IMR-90 (cell line): ENCODE results near the gene GTSE1. TPM values are rescaled to one million over a fixed set of nuclear protein-coding genes. Genes with fewer than 3 reads are reported as not detected.

Source experiments
- ATAC-seq: fragments of 200-7000 bp; cut with Tn5 transposase; 2 replicates; pipeline ENCODE4 v1.9.1; 2020; ENCODE audit warnings: low read depth, mild to moderate bottlenecking, moderate library complexity
- BruUV-seq: library from RNA; stranded (reverse); fragments of 400-500 nt; replicated peaks from 2 replicates; lab custom pipeline; 2021; lab: Mats Ljungman, UMichigan
- CTCF ChIA-PET: fragments of 300-600 bp; formaldehyde crosslinking; extraction: SDS; loops from one replicate; lab custom pipeline; 2021; ENCODE audit warnings: antibody characterized with exemption; lab: Yijun Ruan, JAX
- POLR2A ChIA-PET: fragments of 300-600 bp; sonication (Branson Sonifier 250); formaldehyde crosslinking; loops from one replicate; lab custom pipeline; 2022; ENCODE audit warnings: antibody characterized with exemption; ENCODE audit not compliant: unreplicated experiment; lab: Charles Lee
- DNase-seq: peaks from one replicate; pipeline ENCODE4 v3.0.0; 2013
- H2AFZ ChIP-seq: replicated peaks from 2 replicates; pipeline ENCODE3; 2013; ENCODE audit warnings: low read length, mild to moderate bottlenecking; ENCODE audit not compliant: poor library complexity
- H2AK5ac ChIP-seq: 2 replicates; pipeline ENCODE4 v1.6.1; 2013; ENCODE audit warnings: low read depth, low read length, inconsistent platforms
- H2AK9ac ChIP-seq: replicated peaks from 2 replicates; pipeline ENCODE3; 2013; ENCODE audit warnings: mild to moderate bottlenecking, low read depth, low read length, moderate library complexity; ENCODE audit not compliant: poor library complexity
- H2BK120ac ChIP-seq: 2 replicates; pipeline ENCODE4 v1.6.1; 2013; ENCODE audit warnings: low read depth, low read length, inconsistent platforms
- H2BK15ac ChIP-seq: 3 replicates; pipeline ENCODE4 v1.6.1; 2013; ENCODE audit warnings: low read depth, low read length, inconsistent platforms
- H2BK20ac ChIP-seq: 2 replicates; pipeline ENCODE4 v1.6.1; 2013; ENCODE audit warnings: low read depth, mild to moderate bottlenecking, inconsistent platforms, low read length, moderate library complexity
- H2BK5ac ChIP-seq: 2 replicates; pipeline ENCODE4 v1.6.1; 2013; ENCODE audit warnings: mild to moderate bottlenecking, low read depth, low read length, inconsistent platforms; ENCODE audit not compliant: poor library complexity, severe bottlenecking
- H3K14ac ChIP-seq: replicated peaks from 2 replicates; pipeline ENCODE4 v1.6.1; 2013; ENCODE audit warnings: low read depth, low read length, inconsistent platforms
- H3K18ac ChIP-seq: 2 replicates; pipeline ENCODE4 v1.6.1; 2013; ENCODE audit warnings: low read depth, low read length, control low read depth
- H3K23ac ChIP-seq: 2 replicates; pipeline ENCODE4 v1.6.1; 2013; ENCODE audit warnings: low read depth, low read length, inconsistent platforms
- H3K27ac ChIP-seq: 2 replicates; pipeline ENCODE4 v1.5.1; 2013; ENCODE audit warnings: mild to moderate bottlenecking, control low read depth, low read length; ENCODE audit not compliant: insufficient read depth
- H3K27me3 ChIP-seq: 2 replicates; pipeline ENCODE4 v1.6.1; 2013; ENCODE audit warnings: low read length; ENCODE audit not compliant: control insufficient read depth, insufficient read depth
- H3K36me3 ChIP-seq: 2 replicates; pipeline ENCODE4 v1.6.1; 2013; ENCODE audit warnings: low read length, mixed read lengths; ENCODE audit not compliant: control insufficient read depth, insufficient read depth
- H3K4ac ChIP-seq: 2 replicates; pipeline ENCODE4 v1.6.1; 2013; ENCODE audit warnings: low read depth, low read length, inconsistent platforms
- H3K4me1 ChIP-seq: 2 replicates; pipeline ENCODE4 v1.6.1; 2013; ENCODE audit warnings: low read length, mixed read lengths; ENCODE audit not compliant: control insufficient read depth, insufficient read depth
- H3K4me2 ChIP-seq: 2 replicates; pipeline ENCODE4 v1.6.1; 2013; ENCODE audit warnings: low read depth, mild to moderate bottlenecking, control low read depth, low read length, moderate library complexity
- H3K4me3 ChIP-seq: 2 replicates; pipeline ENCODE4 v1.5.1; 2013; ENCODE audit warnings: low read depth, mild to moderate bottlenecking, control low read depth, low read length, moderate library complexity; ENCODE audit not compliant: insufficient read depth
- H3K56ac ChIP-seq: 2 replicates; pipeline ENCODE4 v1.6.1; 2013; ENCODE audit warnings: low read length, inconsistent platforms; ENCODE audit not compliant: insufficient read depth; ENCODE audit errors: extremely low read depth
- H3K79me1 ChIP-seq, 2 experiments: 2 replicates each; pipeline ENCODE4 v1.6.1; 2013; ENCODE audit warnings: low read length in 2 of 2, inconsistent platforms in 1 of 2, low read depth in 1 of 2
- H3K9ac ChIP-seq: 2 replicates; pipeline ENCODE4 v1.6.1; 2013; ENCODE audit warnings: low read depth, low read length, control low read depth
- H3K9me1 ChIP-seq: 2 replicates; pipeline ENCODE4 v1.6.1; 2013; ENCODE audit warnings: low read length, inconsistent platforms; ENCODE audit not compliant: insufficient read depth
- H3K9me3 ChIP-seq: 2 replicates; pipeline ENCODE4 v1.6.1; 2013; ENCODE audit warnings: low read length; ENCODE audit not compliant: control insufficient read depth, insufficient read depth
- H4K20me1 ChIP-seq: 2 replicates; pipeline ENCODE4 v1.6.1; 2013; ENCODE audit warnings: low read length, inconsistent platforms; ENCODE audit not compliant: insufficient read depth
- H4K5ac ChIP-seq: 2 replicates; pipeline ENCODE4 v1.6.1; 2013; ENCODE audit warnings: mild to moderate bottlenecking, low read depth, low read length, control low read depth
- H4K8ac ChIP-seq, 2 experiments: 2 replicates each; pipeline ENCODE4 v1.6.1; 2013; ENCODE audit warnings: low read depth in 2 of 2, low read length in 2 of 2, control low read depth in 1 of 2, inconsistent platforms in 1 of 2
- H4K91ac ChIP-seq: 2 replicates; pipeline ENCODE4 v1.6.1; 2013; ENCODE audit warnings: low read depth, low read length, inconsistent platforms; ENCODE audit not compliant: insufficient read depth
- CEBPB ChIP-seq: IDR thresholded peaks from 2 replicates; pipeline ENCODE4 v1.6.1; 2012; ENCODE audit warnings: low read depth, low read length, improper control_type of control experiment
- CHD1 ChIP-seq: IDR thresholded peaks from 2 replicates; pipeline ENCODE4 v1.6.1; 2012; ENCODE audit warnings: low read depth, low read length, improper control_type of control experiment
- FOS ChIP-seq: fragments of 150-350 bp; IDR thresholded peaks from 2 replicates; pipeline ENCODE4 v1.6.1; 2016; ENCODE audit warnings: low read depth, low read length
- MAFK ChIP-seq: IDR thresholded peaks from 2 replicates; pipeline ENCODE4 v1.6.1; 2012; ENCODE audit warnings: low read depth, low read length, improper control_type of control experiment
- MAZ ChIP-seq: IDR thresholded peaks from 2 replicates; pipeline ENCODE4 v1.6.1; 2012; ENCODE audit warnings: low read depth, mild to moderate bottlenecking, low read length, improper control_type of control experiment, moderate library complexity, borderline replicate concordance
- NFE2L2 ChIP-seq: fragments of 150-350 bp; IDR thresholded peaks from 2 replicates; pipeline ENCODE4 v1.6.1; 2016; ENCODE audit warnings: low read depth, mild to moderate bottlenecking, low read length
- POLR2A ChIP-seq: IDR thresholded peaks from 2 replicates; pipeline ENCODE4 v1.6.1; 2012; ENCODE audit warnings: mild to moderate bottlenecking, low read depth, low read length
- RAD21 ChIP-seq: IDR thresholded peaks from 2 replicates; pipeline ENCODE4 v1.6.1; 2012; ENCODE audit warnings: low read length, improper control_type of control experiment
- RFX5 ChIP-seq: IDR thresholded peaks from 2 replicates; pipeline ENCODE4 v1.8.0; 2012; ENCODE audit warnings: low read depth, mild to moderate bottlenecking, low read length, moderate library complexity
- SMC3 ChIP-seq: fragments of 150-350 bp; IDR thresholded peaks from 2 replicates; pipeline ENCODE4 v1.6.1; 2016; ENCODE audit warnings: low read depth, mild to moderate bottlenecking, antibody characterized with exemption, low read length, moderate library complexity
- WGBS, 2 experiments: methylation state at CpG; one replicate each; pipeline versions ENCODE4 v1.1.5 to v1.1.7; 2013; ENCODE audit warnings: missing lambda C conversion rate in 2 of 2; ENCODE audit not compliant: insufficient read length in 1 of 2; ENCODE audit errors: extremely low coverage in 2 of 2; 5-methylcytosine and 5-hydroxymethylcytosine counted together
- dilution Hi-C: fragments of 300-500 bp; cut with HindIII; formaldehyde crosslinking; loops from one replicate; pipeline ENCODE4 v1.14.3; 2018; ENCODE audit warnings: low sequenced_read_pairs; ENCODE audit not compliant: unreplicated experiment
- in situ Hi-C: fragments of 300-500 bp; cut with MboI; formaldehyde crosslinking; loops from 3 replicates; pipeline ENCODE4 v1.14.3; 2019; ENCODE audit warnings: low sequenced_read_pairs, inconsistent platforms, mixed read lengths
- intact Hi-C: fragments of 100-400 bp; cut with micrococcal nuclease; formaldehyde crosslinking; loops from 2 replicates; pipeline ENCODE4 v1.10.0; 2022
- polyA plus RNA-seq, 3 experiments: library from polyadenylated mRNA; depleted of rRNA; stranded (reverse); fragments of >200 nt; gene quantifications; 2 replicates each; pipeline ENCODE4 v1.2.3, GENCODE V29; 2012; ENCODE audit warnings: low replicate concordance in 1 of 3
- total RNA-seq: library from RNA; depleted of rRNA; stranded (reverse); fragments of >200 nt; gene quantifications from 2 replicates; pipeline ENCODE4 v1.2.3, GENCODE V29; 2012
- TF ChIP-seq, protein P1 (sequence below): fragments of 150-350 bp; IDR thresholded peaks from 2 replicates; pipeline ENCODE4 v1.6.1; 2017; ENCODE audit warnings: mild to moderate bottlenecking, antibody characterized with exemption, low read length, low read depth
- TF ChIP-seq, protein P2 (sequence below): conservative IDR thresholded peaks from 2 replicates; pipeline ENCODE4 v1.5.1; 2012; ENCODE audit warnings: mild to moderate bottlenecking, low read depth, low read length, improper control_type of control experiment
- TF ChIP-seq, protein P3 (sequence below): fragments of 150-350 bp; IDR thresholded peaks from 2 replicates; pipeline ENCODE4 v1.6.1; 2016; ENCODE audit warnings: low read depth, mild to moderate bottlenecking, low read length, moderate library complexity, borderline replicate concordance

The GTSE1 gene
- total and polyA plus RNA-seq, 2 of the 4 experiments (the other 2 are of a cell fraction), result 5.9 to 17.1 TPM

DNA sequence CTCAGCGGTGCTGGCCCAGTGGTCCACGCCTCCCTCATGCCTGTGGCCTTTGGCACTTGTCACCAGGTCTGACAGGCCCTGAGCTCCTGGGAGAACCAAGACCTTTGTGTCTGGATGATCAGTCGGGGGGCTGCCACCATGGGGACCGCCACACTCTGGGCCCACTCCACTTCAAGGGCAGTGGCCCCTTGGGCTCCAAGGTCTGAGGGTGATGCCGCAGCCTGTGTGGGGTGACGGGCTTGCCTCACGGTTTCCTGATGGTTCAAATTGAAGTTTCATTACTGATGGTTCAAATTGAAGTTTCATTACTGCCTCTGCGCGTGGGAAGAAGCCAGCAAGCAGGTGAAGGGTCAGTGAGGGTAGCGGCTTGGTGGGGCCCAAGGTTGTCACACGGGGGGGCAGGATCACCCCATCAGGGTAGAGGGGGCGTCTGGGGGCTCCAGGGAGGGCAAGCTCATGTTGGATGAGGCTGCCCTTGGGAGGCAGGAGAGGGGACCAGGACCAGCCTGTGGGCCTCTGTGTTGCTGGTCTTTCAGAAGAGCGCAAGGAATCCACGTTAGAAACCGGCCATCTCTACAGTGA, 66.4 kb downstream of the GTSE1 start:
- H3K14ac ChIP-seq, result no peak overlapping the region
- H2BK15ac ChIP-seq, result no peak overlapping the region
- H3K4me3 ChIP-seq, result no peak overlapping the region
- H2AK5ac ChIP-seq, result no peak overlapping the region
- no peak overlapping the region for H4K91ac ChIP-seq
- no peak overlapping the region for H4K8ac ChIP-seq
- ATAC-seq, result no peak
- no peak overlapping the region for H2BK5ac ChIP-seq
- H4K5ac ChIP-seq, result no peak overlapping the region
- H3K23ac ChIP-seq, result no peak overlapping the region
- no peak overlapping the region for H3K4ac ChIP-seq
- H3K56ac ChIP-seq, result no peak overlapping the region
- no peak overlapping the region for H3K9ac ChIP-seq
- peaks cover 5% of the 10 kb centered on the region; the same call in 1 of the 2 replicates for H3K27me3 ChIP-seq
- BruUV-seq, result no TSS peak
- H3K9me3 ChIP-seq, result no peaks in the 10 kb centered on the region
- no peaks in the 10 kb centered on the region for H3K79me1 ChIP-seq
- no peak overlapping the region for H3K4me2 ChIP-seq
- H3K18ac ChIP-seq, result no peak overlapping the region
- CTCF ChIA-PET, result no interaction called here
- no peak overlapping the region for H2BK20ac ChIP-seq
- H3K36me3 ChIP-seq, result peaks cover 2% of the 10 kb centered on the region; the same call in 1 of the 2 replicates
- no peak overlapping the region for H2BK120ac ChIP-seq
- intact Hi-C loops, result no loop called here
- no peaks in the 10 kb centered on the region for H3K4me1 ChIP-seq
- no peak overlapping the region for H3K27ac ChIP-seq
- H4K20me1 ChIP-seq, result no peaks in the 10 kb centered on the region
- no peak for TF ChIP-seq FOS
- TF ChIP-seq CEBPB, result no peak
- TF ChIP-seq RAD21, result no peak
- TF ChIP-seq SMC3, result no peak
- TF ChIP-seq RFX5, result no peak
- TF ChIP-seq MAZ, result no peak
- no peak for TF ChIP-seq MAFK
- TF ChIP-seq POLR2A, result no peak
- no peak for TF ChIP-seq CHD1
- TF ChIP-seq NFE2L2, result no peak
- TF ChIP-seq, protein P1, sequence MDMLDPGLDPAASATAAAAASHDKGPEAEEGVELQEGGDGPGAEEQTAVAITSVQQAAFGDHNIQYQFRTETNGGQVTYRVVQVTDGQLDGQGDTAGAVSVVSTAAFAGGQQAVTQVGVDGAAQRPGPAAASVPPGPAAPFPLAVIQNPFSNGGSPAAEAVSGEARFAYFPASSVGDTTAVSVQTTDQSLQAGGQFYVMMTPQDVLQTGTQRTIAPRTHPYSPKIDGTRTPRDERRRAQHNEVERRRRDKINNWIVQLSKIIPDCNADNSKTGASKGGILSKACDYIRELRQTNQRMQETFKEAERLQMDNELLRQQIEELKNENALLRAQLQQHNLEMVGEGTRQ, result no peak
- TF ChIP-seq, protein P2, sequence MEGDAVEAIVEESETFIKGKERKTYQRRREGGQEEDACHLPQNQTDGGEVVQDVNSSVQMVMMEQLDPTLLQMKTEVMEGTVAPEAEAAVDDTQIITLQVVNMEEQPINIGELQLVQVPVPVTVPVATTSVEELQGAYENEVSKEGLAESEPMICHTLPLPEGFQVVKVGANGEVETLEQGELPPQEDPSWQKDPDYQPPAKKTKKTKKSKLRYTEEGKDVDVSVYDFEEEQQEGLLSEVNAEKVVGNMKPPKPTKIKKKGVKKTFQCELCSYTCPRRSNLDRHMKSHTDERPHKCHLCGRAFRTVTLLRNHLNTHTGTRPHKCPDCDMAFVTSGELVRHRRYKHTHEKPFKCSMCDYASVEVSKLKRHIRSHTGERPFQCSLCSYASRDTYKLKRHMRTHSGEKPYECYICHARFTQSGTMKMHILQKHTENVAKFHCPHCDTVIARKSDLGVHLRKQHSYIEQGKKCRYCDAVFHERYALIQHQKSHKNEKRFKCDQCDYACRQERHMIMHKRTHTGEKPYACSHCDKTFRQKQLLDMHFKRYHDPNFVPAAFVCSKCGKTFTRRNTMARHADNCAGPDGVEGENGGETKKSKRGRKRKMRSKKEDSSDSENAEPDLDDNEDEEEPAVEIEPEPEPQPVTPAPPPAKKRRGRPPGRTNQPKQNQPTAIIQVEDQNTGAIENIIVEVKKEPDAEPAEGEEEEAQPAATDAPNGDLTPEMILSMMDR, result no peak
- TF ChIP-seq, protein P3, sequence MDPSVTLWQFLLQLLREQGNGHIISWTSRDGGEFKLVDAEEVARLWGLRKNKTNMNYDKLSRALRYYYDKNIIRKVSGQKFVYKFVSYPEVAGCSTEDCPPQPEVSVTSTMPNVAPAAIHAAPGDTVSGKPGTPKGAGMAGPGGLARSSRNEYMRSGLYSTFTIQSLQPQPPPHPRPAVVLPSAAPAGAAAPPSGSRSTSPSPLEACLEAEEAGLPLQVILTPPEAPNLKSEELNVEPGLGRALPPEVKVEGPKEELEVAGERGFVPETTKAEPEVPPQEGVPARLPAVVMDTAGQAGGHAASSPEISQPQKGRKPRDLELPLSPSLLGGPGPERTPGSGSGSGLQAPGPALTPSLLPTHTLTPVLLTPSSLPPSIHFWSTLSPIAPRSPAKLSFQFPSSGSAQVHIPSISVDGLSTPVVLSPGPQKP, result no peak
- dilution Hi-C loops, result no loop called here
- in situ Hi-C loops, result no loop called here
- no peak overlapping the region for H2AFZ ChIP-seq
- no peak overlapping the region for H2AK9ac ChIP-seq
- no peaks in the 10 kb centered on the region for H3K9me1 ChIP-seq
- POLR2A ChIA-PET, result no interaction called here
- WGBS, 2 experiments, result 83% methylated on average over 10 of the region's 15 CpGs; no CpG with 5 or more reads in 1 of the 2 experiments
- DNase-seq, result no peak
